ENCODE measurements around the gene XRCC1. TPM values are rescaled to one million over a fixed set of nuclear protein-coding genes. Genes with fewer than 3 reads are reported as not detected.
A peak's percentile ranks its signal among the peaks of the same experiment; 100 is the strongest.

Gene XRCC1
- total and polyA plus RNA-seq, 11 donors, result 11.2 to 21.3 (median 16.6) TPM

- Histone ChIP-seq H3K9me3 (peaks cover 0 to 13% (median 10%) of the 10 kb centered on the region in 12 donors), H3K4me1 (peaks cover 0 to 6% (median 2%) of the 10 kb centered on the region in 12 donors), H3K27me3 (no peaks in the 10 kb centered on the region), H3K4me3 (no peak overlapping the region), H3K27ac (no peak overlapping the region), H3K36me3 (peaks cover 0 to 78% (median 67%) of the 10 kb centered on the region in 9 donors)
- no peak for ATAC-seq
- intact Hi-C loops (cut with DNase I), result no loop called here
- TF ChIP-seq POLR2A (IDR thresholded peaks at IDR 0.05), result no peak
- TF ChIP-seq, protein P1, sequence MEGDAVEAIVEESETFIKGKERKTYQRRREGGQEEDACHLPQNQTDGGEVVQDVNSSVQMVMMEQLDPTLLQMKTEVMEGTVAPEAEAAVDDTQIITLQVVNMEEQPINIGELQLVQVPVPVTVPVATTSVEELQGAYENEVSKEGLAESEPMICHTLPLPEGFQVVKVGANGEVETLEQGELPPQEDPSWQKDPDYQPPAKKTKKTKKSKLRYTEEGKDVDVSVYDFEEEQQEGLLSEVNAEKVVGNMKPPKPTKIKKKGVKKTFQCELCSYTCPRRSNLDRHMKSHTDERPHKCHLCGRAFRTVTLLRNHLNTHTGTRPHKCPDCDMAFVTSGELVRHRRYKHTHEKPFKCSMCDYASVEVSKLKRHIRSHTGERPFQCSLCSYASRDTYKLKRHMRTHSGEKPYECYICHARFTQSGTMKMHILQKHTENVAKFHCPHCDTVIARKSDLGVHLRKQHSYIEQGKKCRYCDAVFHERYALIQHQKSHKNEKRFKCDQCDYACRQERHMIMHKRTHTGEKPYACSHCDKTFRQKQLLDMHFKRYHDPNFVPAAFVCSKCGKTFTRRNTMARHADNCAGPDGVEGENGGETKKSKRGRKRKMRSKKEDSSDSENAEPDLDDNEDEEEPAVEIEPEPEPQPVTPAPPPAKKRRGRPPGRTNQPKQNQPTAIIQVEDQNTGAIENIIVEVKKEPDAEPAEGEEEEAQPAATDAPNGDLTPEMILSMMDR (IDR thresholded peaks at IDR 0.05), result no peak
- DNase-seq, result no peak
- WGBS, 4 donors, result 93 to 97% (median 96%) methylated on average over 3 of the region's 3 CpGs
Observed at GRCh38 chr19:43540381-43540780, 34.9 kb downstream of the XRCC1 start.

GRCh38 chr19:43538922-43539321 lies 36.4 kb downstream of the XRCC1 start:
- Histone ChIP-seq H3K9me3 (peaks cover 0 to 13% (median 10%) of the 10 kb centered on the region in 12 donors), H3K27me3 (no peaks in the 10 kb centered on the region), H3K4me1 (peaks cover 0 to 17% (median 5%) of the 10 kb centered on the region in 12 donors), H3K36me3 (peaks cover 0 to 65% (median 54%) of the 10 kb centered on the region in 9 donors), H3K4me3 (no peak overlapping the region), H3K27ac (no peak overlapping the region)
- TF ChIP-seq, protein P1 (IDR thresholded peaks at IDR 0.05), result no peak
- TF ChIP-seq POLR2A (IDR thresholded peaks at IDR 0.05), result no peak
- intact Hi-C loops (cut with DNase I), result loop anchor here in 5 of 10 donors (5.0 to 10.0 kb wide), 4 partner anchors 56 to 246 kb away; partner anchors contain the start of genes IRGQ (in 1 of the 5), KCNN4 (in 1 of the 5) and ZNF576 (in 1 of the 5)
- DNase-seq (no peak), ATAC-seq (no peak)

DNA sequence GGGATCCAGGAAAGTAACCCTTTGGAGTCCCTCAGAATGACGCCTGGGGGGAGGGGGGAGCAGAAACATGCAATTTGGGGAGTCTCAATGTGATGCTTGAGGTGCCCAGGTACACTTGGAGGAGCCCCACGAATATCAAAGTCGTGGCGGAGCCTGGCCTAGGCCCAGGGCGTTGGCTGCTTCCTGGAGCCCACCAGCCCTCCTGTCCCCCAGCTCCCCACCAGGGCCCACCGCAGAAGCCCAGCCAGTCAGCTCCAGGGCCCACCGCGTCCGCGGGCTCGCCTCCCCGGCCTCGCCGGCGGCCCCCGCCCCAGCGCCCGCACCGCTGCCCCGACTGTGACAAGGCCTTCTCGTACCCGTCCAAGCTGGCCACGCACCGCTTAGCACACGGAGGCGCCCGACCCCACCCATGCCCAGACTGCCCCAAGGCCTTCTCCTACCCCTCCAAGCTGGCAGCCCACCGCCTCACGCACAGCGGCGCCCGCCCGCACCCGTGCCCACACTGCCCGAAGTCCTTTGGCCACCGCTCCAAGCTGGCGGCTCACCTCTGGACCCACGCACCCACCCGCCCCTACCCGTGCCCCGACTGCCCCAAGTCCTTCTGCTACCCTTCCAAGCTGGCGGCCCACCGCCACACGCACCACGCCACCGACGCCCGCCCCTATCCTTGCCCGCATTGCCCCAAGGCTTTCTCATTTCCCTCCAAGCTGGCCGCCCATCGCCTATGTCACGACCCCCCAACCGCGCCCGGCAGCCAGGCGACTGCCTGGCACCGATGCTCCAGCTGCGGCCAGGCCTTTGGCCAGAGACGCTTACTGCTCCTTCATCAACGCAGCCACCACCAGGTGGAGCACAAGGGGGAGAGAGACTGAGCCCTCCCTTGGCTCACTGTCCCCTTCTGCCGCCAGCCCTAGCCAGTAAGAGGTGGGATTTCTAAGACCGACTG lies 40.2 kb downstream of the XRCC1 start:
- ATAC-seq (peak in 2 of 4 donors; percentile 7 to 15), DNase-seq (peak; percentile 58 to 81 (median 79))
- peak overlapping the region in 1 of 12 donors; percentile 64 for H3K4me3 ChIP-seq
- peak overlapping the region in 6 of 12 donors; percentile 84 to 94 (median 90) for H3K27ac ChIP-seq
- 53 to 77% (median 62%) methylated on average over 49 to 62 of the region's 62 CpGs for whole genome bisulfite sequencing, 4 donors
- H3K36me3 ChIP-seq, result peaks cover 0 to 27% (median 20%) of the 10 kb centered on the region in 9 donors
- no peaks in the 10 kb centered on the region for H3K27me3 ChIP-seq
- TF ChIP-seq, protein P1 (IDR thresholded peaks at IDR 0.05), result peak; percentile 30 to 68 (median 55)
- TF ChIP-seq POLR2A (IDR thresholded peaks at IDR 0.05), result no peak
- H3K4me1 ChIP-seq, result peaks cover 0 to 25% (median 12%) of the 10 kb centered on the region in 12 donors
- peaks cover 0 to 13% (median 10%) of the 10 kb centered on the region in 12 donors for H3K9me3 ChIP-seq
- intact Hi-C loops (cut with DNase I), result loop anchor here in 7 of 10 donors (1.0 to 10.0 kb wide), 8 partner anchors 39 to 250 kb away; partner anchors contain the start of genes IRGQ (in 3 of the 7), ZNF576 (in 3 of the 7) and KCNN4 (in 1 of the 7)

All from heart left ventricle (tissue), 16 donors.